Peyer's patch (tissue), 4 donors: ENCODE results near the gene OR7A10. TPM values are rescaled to one million over a fixed set of nuclear protein-coding genes. Genes with fewer than 3 reads are reported as not detected.

ENCODE experiments used
- DNase-seq, 3 donors: peaks; one replicate each; pipeline ENCODE4 v3.0.0-alpha.2; 2017 to 2019
- H3K27ac ChIP-seq, 4 donors: fragments of 200-600 bp; sonication (generic); one replicate each; pipeline ENCODE4 v1.5.1; 2016 to 2019
- H3K27me3 ChIP-seq, 2 donors: fragments of 200-600 bp; sonication (generic); one replicate each; pipeline ENCODE4 v1.5.1; 2019
- H3K36me3 ChIP-seq, 3 donors: fragments of 200-600 bp; sonication (generic); one replicate each; pipeline ENCODE4 v1.5.1; 2016 to 2019
- H3K4me1 ChIP-seq, 4 donors: fragments of 200-600 bp; sonication (generic); one replicate each; pipeline ENCODE4 v1.5.1; 2016 to 2019
- H3K4me3 ChIP-seq, 4 donors: fragments of 200-600 bp; sonication (generic); 1 replicate in 3 of 4; 2 replicates in 1 of 4; pipeline ENCODE4 v1.5.1; 2016 to 2019; ENCODE audit warnings: mild to moderate bottlenecking in 1 of 4
- H3K9me3 ChIP-seq, 4 donors: fragments of 200-600 bp; sonication (generic); one replicate each; pipeline ENCODE4 v1.5.1; 2016 to 2019; ENCODE audit warnings: mild to moderate bottlenecking in 1 of 4
- POLR2A ChIP-seq, 2 donors: fragments of 450-650 bp; IDR thresholded peaks; one replicate each; pipeline ENCODE4 v1.5.1; 2017; ENCODE audit warnings: antibody characterized with exemption in 2 of 2, mild to moderate bottlenecking in 2 of 2, moderate library complexity in 2 of 2
- total RNA-seq, 4 donors: library from RNA; depleted of rRNA; stranded (reverse); fragments of >200 nt; gene quantifications; one replicate each; pipeline ENCODE4 v1.1.0, GENCODE V29; 2016
- TF ChIP-seq, protein P1 (sequence below), 6 experiments: fragments of 450-650 bp in 4 of 6; fragments of 200-600 bp in 2 of 6; sonication (generic) in 1 of 6; IDR thresholded peaks; one replicate each; pipeline ENCODE4 v1.5.1; 2017 to 2019; ENCODE audit warnings: antibody characterized with exemption in 6 of 6, mild to moderate bottlenecking in 3 of 6, moderate library complexity in 1 of 6

The OR7A10 gene
- total RNA-seq, 4 donors from 2014 or later, result not detected

DNA sequence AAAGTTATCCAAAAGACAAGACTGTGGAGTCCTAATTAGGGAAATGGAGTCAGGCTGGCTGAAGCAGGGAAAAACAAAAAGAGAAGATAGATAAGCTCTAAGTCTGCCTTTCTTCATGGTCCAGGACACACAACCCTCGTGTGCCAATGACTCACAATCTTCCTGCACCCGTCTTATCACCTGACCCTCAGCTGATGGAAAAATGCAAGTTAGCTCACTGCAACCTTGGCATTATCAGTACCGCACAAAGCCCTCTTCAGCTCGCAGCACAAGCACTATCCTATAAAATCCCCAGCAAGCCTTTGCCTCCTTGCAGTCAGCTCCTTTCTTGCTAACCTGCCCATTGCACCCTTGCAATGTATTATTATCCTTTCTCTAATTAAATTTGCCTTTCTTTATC lies 18.0 kb downstream of the OR7A10 start:
- no peak for TF ChIP-seq POLR2A (IDR thresholded peaks at IDR 0.05)
- TF ChIP-seq, protein P1, sequence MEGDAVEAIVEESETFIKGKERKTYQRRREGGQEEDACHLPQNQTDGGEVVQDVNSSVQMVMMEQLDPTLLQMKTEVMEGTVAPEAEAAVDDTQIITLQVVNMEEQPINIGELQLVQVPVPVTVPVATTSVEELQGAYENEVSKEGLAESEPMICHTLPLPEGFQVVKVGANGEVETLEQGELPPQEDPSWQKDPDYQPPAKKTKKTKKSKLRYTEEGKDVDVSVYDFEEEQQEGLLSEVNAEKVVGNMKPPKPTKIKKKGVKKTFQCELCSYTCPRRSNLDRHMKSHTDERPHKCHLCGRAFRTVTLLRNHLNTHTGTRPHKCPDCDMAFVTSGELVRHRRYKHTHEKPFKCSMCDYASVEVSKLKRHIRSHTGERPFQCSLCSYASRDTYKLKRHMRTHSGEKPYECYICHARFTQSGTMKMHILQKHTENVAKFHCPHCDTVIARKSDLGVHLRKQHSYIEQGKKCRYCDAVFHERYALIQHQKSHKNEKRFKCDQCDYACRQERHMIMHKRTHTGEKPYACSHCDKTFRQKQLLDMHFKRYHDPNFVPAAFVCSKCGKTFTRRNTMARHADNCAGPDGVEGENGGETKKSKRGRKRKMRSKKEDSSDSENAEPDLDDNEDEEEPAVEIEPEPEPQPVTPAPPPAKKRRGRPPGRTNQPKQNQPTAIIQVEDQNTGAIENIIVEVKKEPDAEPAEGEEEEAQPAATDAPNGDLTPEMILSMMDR (IDR thresholded peaks at IDR 0.05), result no peak
- no peak for DNase-seq

DNA sequence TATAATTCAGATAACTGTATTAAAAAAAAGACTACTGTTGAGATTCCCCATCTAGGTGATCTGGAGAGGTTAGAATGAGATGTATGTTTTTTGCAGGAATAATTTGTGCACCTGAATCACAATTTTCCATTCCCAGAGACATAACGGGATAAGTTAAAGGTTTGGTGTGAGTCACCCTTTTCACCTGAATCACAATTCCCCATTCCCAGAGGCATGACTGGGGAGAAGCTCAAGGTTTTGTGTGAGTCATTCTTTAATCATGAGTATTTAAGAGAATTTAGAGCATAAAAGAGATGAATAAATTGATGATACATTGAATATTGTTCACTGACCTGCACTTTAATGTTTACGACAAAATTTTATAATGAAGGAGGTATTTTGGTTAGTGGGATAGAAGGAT lies 22.7 kb downstream of the OR7A10 start:
- no peaks in the 10 kb centered on the region for H3K27me3 ChIP-seq
- no peaks in the 10 kb centered on the region for H3K9me3 ChIP-seq
- no peak overlapping the region for H3K27ac ChIP-seq
- no peak for DNase-seq
- H3K4me3 ChIP-seq, result no peak overlapping the region
- no peaks in the 10 kb centered on the region for H3K36me3 ChIP-seq
- no peaks in the 10 kb centered on the region for H3K4me1 ChIP-seq
- no peak for TF ChIP-seq POLR2A (IDR thresholded peaks at IDR 0.05)
- TF ChIP-seq, protein P1 (IDR thresholded peaks at IDR 0.05), result no peak

More for the DNA sequence above, 18.0 kb downstream of the OR7A10 start:
- Histone ChIP-seq H3K27ac (no peak overlapping the region), H3K9me3 (no peaks in the 10 kb centered on the region), H3K4me3 (no peak overlapping the region), H3K4me1 (no peaks in the 10 kb centered on the region), H3K36me3 (no peaks in the 10 kb centered on the region), H3K27me3 (no peaks in the 10 kb centered on the region)

DNA sequence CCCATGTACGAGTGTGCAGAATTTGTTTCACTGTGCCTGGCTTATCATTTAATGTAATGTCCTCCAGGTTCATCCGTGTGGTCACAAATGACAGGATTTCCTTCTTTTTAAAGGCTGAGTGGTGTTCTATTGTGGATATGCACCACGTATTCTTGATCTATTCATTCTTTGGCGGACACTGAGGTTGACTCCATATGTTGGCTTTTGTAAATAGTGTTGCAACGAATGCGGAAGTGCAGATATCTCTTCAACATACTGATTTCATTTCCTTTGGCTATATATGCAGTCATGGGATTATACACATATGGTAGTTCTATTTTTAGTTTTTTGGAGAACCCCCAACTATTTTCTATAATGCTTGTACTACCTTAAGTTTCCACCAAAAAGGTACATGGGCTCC lies 26.8 kb downstream of the OR7A10 start:
- Histone ChIP-seq H3K27me3 (no peaks in the 10 kb centered on the region), H3K4me3 (no peak overlapping the region), H3K4me1 (no peaks in the 10 kb centered on the region), H3K36me3 (no peaks in the 10 kb centered on the region), H3K9me3 (no peaks in the 10 kb centered on the region), H3K27ac (no peak overlapping the region)
- no peak for DNase-seq
- TF ChIP-seq, protein P1 (IDR thresholded peaks at IDR 0.05), result no peak
- TF ChIP-seq POLR2A (IDR thresholded peaks at IDR 0.05), result no peak

DNA sequence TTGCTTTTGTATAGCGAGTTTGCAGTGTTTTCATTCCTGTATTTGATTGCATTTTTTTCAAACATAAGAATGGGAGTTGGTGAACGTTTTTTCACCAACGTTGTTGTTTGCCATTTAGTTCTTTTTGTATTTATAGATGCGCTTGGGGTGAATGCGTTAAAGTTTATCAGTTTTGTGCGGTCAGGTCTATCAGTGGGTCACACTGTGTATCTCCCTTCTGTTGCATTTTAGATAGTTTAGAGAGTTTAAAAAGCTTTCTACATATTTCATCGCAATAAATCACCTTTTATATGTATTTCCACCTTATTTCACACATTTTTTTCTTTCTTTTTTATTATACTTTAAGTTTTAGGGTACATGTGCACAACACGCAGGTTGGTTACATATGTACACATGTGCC lies 30.1 kb downstream of the OR7A10 start:
- Histone ChIP-seq H3K9me3 (no peaks in the 10 kb centered on the region), H3K36me3 (no peaks in the 10 kb centered on the region), H3K4me3 (no peak overlapping the region), H3K4me1 (no peaks in the 10 kb centered on the region), H3K27me3 (no peaks in the 10 kb centered on the region), H3K27ac (no peak overlapping the region)
- DNase-seq, result no peak
- TF ChIP-seq, protein P1 (IDR thresholded peaks at IDR 0.05), result no peak
- TF ChIP-seq POLR2A (IDR thresholded peaks at IDR 0.05), result no peak

DNA sequence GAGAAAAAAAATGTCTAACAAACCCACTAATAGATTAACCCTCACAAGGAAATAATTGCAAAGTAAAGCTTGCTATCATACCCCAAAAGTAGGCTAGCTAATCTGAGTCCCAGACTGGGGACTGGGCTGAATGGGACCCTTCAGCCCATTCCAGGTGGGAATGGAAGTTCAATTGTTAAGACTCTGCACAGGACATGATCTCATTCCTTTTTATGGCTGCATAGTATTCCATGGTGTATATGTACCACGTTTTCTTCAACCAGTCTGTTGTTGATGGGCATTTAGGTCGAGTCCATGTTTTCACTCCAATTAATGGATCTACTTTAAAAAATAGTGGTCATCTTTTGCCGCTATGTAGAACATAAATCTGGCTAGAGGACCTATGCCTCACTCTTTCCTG lies 31.7 kb downstream of the OR7A10 start:
- Histone ChIP-seq H3K27ac (no peak overlapping the region), H3K36me3 (no peaks in the 10 kb centered on the region), H3K4me3 (no peak overlapping the region), H3K9me3 (no peaks in the 10 kb centered on the region), H3K27me3 (no peaks in the 10 kb centered on the region), H3K4me1 (no peaks in the 10 kb centered on the region)
- no peak for DNase-seq
- no peak for TF ChIP-seq POLR2A (IDR thresholded peaks at IDR 0.05)
- TF ChIP-seq, protein P1 (IDR thresholded peaks at IDR 0.05), result no peak
